Peyer's patch (tissue), 4 donors: Measurements from ENCODE around the gene NACC2. TPM values are rescaled to one million over a fixed set of nuclear protein-coding genes. Genes with fewer than 3 reads are reported as not detected.

ENCODE experiments used
- DNase-seq, 3 donors: peaks; one replicate each; pipeline ENCODE4 v3.0.0-alpha.2; 2017 to 2019
- H3K27ac ChIP-seq, 4 donors: fragments of 200-600 bp; sonication (generic); one replicate each; pipeline ENCODE4 v1.5.1; 2016 to 2019
- H3K27me3 ChIP-seq, 2 donors: fragments of 200-600 bp; sonication (generic); one replicate each; pipeline ENCODE4 v1.5.1; 2019
- H3K36me3 ChIP-seq, 3 donors: fragments of 200-600 bp; sonication (generic); one replicate each; pipeline ENCODE4 v1.5.1; 2016 to 2019
- H3K4me1 ChIP-seq, 4 donors: fragments of 200-600 bp; sonication (generic); one replicate each; pipeline ENCODE4 v1.5.1; 2016 to 2019
- H3K4me3 ChIP-seq, 4 donors: fragments of 200-600 bp; sonication (generic); 1 replicate in 3 of 4; 2 replicates in 1 of 4; pipeline ENCODE4 v1.5.1; 2016 to 2019; ENCODE audit warnings: mild to moderate bottlenecking in 1 of 4
- H3K9me3 ChIP-seq, 4 donors: fragments of 200-600 bp; sonication (generic); one replicate each; pipeline ENCODE4 v1.5.1; 2016 to 2019; ENCODE audit warnings: mild to moderate bottlenecking in 1 of 4
- CTCF ChIP-seq, 6 experiments: fragments of 450-650 bp in 4 of 6; fragments of 200-600 bp in 2 of 6; sonication (generic) in 1 of 6; IDR thresholded peaks; one replicate each; pipeline ENCODE4 v1.5.1; 2017 to 2019; ENCODE audit warnings: antibody characterized with exemption in 6 of 6, mild to moderate bottlenecking in 3 of 6, moderate library complexity in 1 of 6
- POLR2A ChIP-seq, 2 donors: fragments of 450-650 bp; IDR thresholded peaks; one replicate each; pipeline ENCODE4 v1.5.1; 2017; ENCODE audit warnings: antibody characterized with exemption in 2 of 2, mild to moderate bottlenecking in 2 of 2, moderate library complexity in 2 of 2
- total RNA-seq, 4 donors: library from RNA; depleted of rRNA; stranded (reverse); fragments of >200 nt; gene quantifications; one replicate each; pipeline ENCODE4 v1.1.0, GENCODE V29; 2016

Gene NACC2
- total RNA-seq, 4 donors from 2014 or later: 8.3 to 24.3 (median 23.1) TPM

GRCh38 chr9:136093995-136094881 is 851 bp downstream of the NACC2 start:
- peak; percentile 40 to 80 (median 78) for DNase-seq
- H3K27ac ChIP-seq: peak overlapping the region; percentile 79 to 95 (median 87)
- H3K9me3 ChIP-seq: no peaks in the 10 kb centered on the region
- H3K27me3 ChIP-seq: no peaks in the 10 kb centered on the region
- H3K36me3 ChIP-seq: peaks cover 0 to 5% (median 0%) of the 10 kb centered on the region in 3 donors
- H3K4me3 ChIP-seq: peak overlapping the region; percentile 63 to 99 (median 76)
- peaks cover 0 to 57% (median 2%) of the 10 kb centered on the region in 4 donors for H3K4me1 ChIP-seq
- TF ChIP-seq POLR2A (IDR thresholded peaks at IDR 0.05): peak in 1 of 2 donors; percentile 11
- TF ChIP-seq CTCF (IDR thresholded peaks at IDR 0.05): peak in 1 of 6 experiments; percentile 4

GRCh38 chr9:136093346-136093986 is 1.6 kb downstream of the NACC2 start:
- H3K4me3 ChIP-seq: peak overlapping the region; percentile 63 to 99 (median 76)
- H3K27me3 ChIP-seq: no peaks in the 10 kb centered on the region
- DNase-seq: no peak
- peak overlapping the region; percentile 79 to 95 (median 87) for H3K27ac ChIP-seq
- no peak for TF ChIP-seq POLR2A (IDR thresholded peaks at IDR 0.05)
- no peak for TF ChIP-seq CTCF (IDR thresholded peaks at IDR 0.05)
- peaks cover 0 to 5% (median 0%) of the 10 kb centered on the region in 3 donors for H3K36me3 ChIP-seq
- H3K9me3 ChIP-seq: no peaks in the 10 kb centered on the region
- peaks cover 0 to 63% (median 5%) of the 10 kb centered on the region in 4 donors for H3K4me1 ChIP-seq

GRCh38 chr9:136092741-136093140 is 2.3 kb downstream of the NACC2 start:
- Histone ChIP-seq H3K36me3 (peaks cover 0 to 5% (median 0%) of the 10 kb centered on the region in 3 donors), H3K27me3 (no peaks in the 10 kb centered on the region), H3K27ac (peak overlapping the region in 1 of 4 donors; percentile 95), H3K4me1 (peaks cover 0 to 71% (median 5%) of the 10 kb centered on the region in 4 donors), H3K4me3 (peak overlapping the region in 1 of 4 donors; percentile 80), H3K9me3 (no peaks in the 10 kb centered on the region)
- TF ChIP-seq POLR2A (IDR thresholded peaks at IDR 0.05) (no peak), CTCF (IDR thresholded peaks at IDR 0.05) (no peak)
- DNase-seq: no peak

GRCh38 chr9:136092353-136092650 is 2.8 kb downstream of the NACC2 start:
- TF ChIP-seq CTCF (IDR thresholded peaks at IDR 0.05) (no peak), POLR2A (IDR thresholded peaks at IDR 0.05) (no peak)
- Histone ChIP-seq H3K9me3 (no peaks in the 10 kb centered on the region), H3K4me3 (no peak overlapping the region), H3K36me3 (peaks cover 0 to 5% (median 0%) of the 10 kb centered on the region in 3 donors), H3K27ac (peak overlapping the region in 1 of 4 donors; percentile 95), H3K27me3 (no peaks in the 10 kb centered on the region), H3K4me1 (peaks cover 0 to 75% (median 5%) of the 10 kb centered on the region in 4 donors)
- DNase-seq: no peak

GRCh38 chr9:136091582-136092352 is 3.3 kb downstream of the NACC2 start:
- H3K4me3 ChIP-seq: no peak overlapping the region
- no peaks in the 10 kb centered on the region for H3K9me3 ChIP-seq
- TF ChIP-seq CTCF (IDR thresholded peaks at IDR 0.05): no peak
- TF ChIP-seq POLR2A (IDR thresholded peaks at IDR 0.05): no peak
- peaks cover 0 to 79% (median 5%) of the 10 kb centered on the region in 4 donors for H3K4me1 ChIP-seq
- peaks cover 0 to 5% (median 0%) of the 10 kb centered on the region in 3 donors for H3K36me3 ChIP-seq
- H3K27me3 ChIP-seq: no peaks in the 10 kb centered on the region
- DNase-seq: no peak
- peak overlapping the region in 2 of 4 donors; percentile 15 to 95 for H3K27ac ChIP-seq
